ENCODE results near the gene BORCS5.

DNA sequence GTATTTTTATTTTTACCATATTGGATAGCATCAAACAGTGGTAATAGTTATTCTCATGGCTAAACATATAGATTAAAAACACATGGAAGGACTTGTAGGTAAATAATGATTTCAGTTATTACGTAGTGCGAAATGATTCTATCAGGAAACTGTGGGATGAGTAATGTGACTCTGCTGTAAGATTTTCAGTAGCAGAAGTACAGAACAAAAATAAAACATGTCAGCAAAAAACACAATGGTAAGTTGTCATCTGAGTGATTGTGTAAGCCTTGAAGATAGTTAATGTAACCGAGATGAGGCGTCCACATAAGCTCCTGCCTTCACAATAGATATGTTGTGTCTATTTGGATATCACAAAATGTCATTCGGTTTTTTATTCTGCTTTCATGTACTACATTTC is 99.8 kb downstream of the BORCS5 start:
- TF ChIP-seq POLR2A (IDR thresholded peaks at IDR 0.05) (no peak), CTCF (IDR thresholded peaks at IDR 0.05) (no peak)

Data from body of pancreas (tissue), 4 donors.